Right lobe of liver (tissue), 4 donors: ENCODE measurements around the gene SLC4A4.

ENCODE experiments used
- POLR2A ChIP-seq: fragments of 450-650 bp; IDR thresholded peaks from one replicate; pipeline ENCODE4 v1.6.1; 2017; ENCODE audit warnings: antibody characterized with exemption, mild to moderate bottlenecking
- TF ChIP-seq, protein P1 (sequence below), 4 donors: fragments of 200-600 bp in 3 of 4; fragments of 450-650 bp in 1 of 4; IDR thresholded peaks; one replicate each; pipeline versions ENCODE4 v1.5.1 to v1.8.0; 2016 to 2022; ENCODE audit warnings: antibody characterized with exemption in 4 of 4, mild to moderate bottlenecking in 2 of 4
- donor health status: DM: no; HTN: no; CAD: no.
- donor health status: DM: no; HTN: no; CAD: no.
- donor health status: DM: no; HTN: yes; CAD: no.

- TF ChIP-seq, protein P1, sequence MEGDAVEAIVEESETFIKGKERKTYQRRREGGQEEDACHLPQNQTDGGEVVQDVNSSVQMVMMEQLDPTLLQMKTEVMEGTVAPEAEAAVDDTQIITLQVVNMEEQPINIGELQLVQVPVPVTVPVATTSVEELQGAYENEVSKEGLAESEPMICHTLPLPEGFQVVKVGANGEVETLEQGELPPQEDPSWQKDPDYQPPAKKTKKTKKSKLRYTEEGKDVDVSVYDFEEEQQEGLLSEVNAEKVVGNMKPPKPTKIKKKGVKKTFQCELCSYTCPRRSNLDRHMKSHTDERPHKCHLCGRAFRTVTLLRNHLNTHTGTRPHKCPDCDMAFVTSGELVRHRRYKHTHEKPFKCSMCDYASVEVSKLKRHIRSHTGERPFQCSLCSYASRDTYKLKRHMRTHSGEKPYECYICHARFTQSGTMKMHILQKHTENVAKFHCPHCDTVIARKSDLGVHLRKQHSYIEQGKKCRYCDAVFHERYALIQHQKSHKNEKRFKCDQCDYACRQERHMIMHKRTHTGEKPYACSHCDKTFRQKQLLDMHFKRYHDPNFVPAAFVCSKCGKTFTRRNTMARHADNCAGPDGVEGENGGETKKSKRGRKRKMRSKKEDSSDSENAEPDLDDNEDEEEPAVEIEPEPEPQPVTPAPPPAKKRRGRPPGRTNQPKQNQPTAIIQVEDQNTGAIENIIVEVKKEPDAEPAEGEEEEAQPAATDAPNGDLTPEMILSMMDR (IDR thresholded peaks at IDR 0.05): no peak
- no peak for TF ChIP-seq POLR2A
Observed at GRCh38 chr4:71595576-71596108, 256.8 kb downstream of the SLC4A4 start.
